Retinal pigment epithelial cell (primary cell): ENCODE results near the gene LMO2.

Source experiments
- DNase-seq: peaks from one replicate; pipeline ENCODE4 v3.0.0-alpha.2; 2010; ENCODE audit warnings: low read depth
- H3K4me3 ChIP-seq: 2 replicates; pipeline ENCODE4 v1.5.1; 2011; ENCODE audit warnings: mild to moderate bottlenecking, low read length, control low read depth, moderate library complexity
- CTCF ChIP-seq: conservative IDR thresholded peaks from 2 replicates; pipeline ENCODE4 v1.5.1; 2011; ENCODE audit warnings: low read depth, low read length, control low read depth, inconsistent platforms

LMO2 gene

GRCh38 chr11:33819278-33820035, 72.4 kb downstream of the LMO2 start:
- H3K4me3 ChIP-seq: no peak overlapping the region
- no peak for TF ChIP-seq CTCF
- DNase-seq: no peak
